ENCODE data around the gene VMAC.

GRCh38 chr19:5867201-5868136 is 37.2 kb upstream of the VMAC start:
- TF ChIP-seq POLR2AphosphoS5 (IDR thresholded peaks at IDR 0.05; ENCODE audit: borderline replicate concordance, low read depth, low read length) = no peak
- TF ChIP-seq EZH2 (IDR thresholded peaks at IDR 0.05) = no peak
